Stimulated activated CD4-positive, alpha-beta T cell treated with anti-CD3 and anti-CD28 coated beads, Interleukin-15, amount 100 ng/mL, for 1 hour (primary cell): ENCODE measurements around the gene DHODH.

ENCODE experiments used
- DNase-seq, 2 donors: peaks; one replicate each; pipeline ENCODE4 v3.0.0-alpha.2; 2020; ENCODE audit warnings: low read depth in 1 of 2, low spot score in 1 of 2

DHODH gene

GRCh38 chr16:72013888-72014581, 5.5 kb downstream of the DHODH start:
- no peak for DNase-seq

GRCh38 chr16:72014675-72015074, 6.1 kb downstream of the DHODH start:
- no peak for DNase-seq

GRCh38 chr16:72015124-72015523, 6.6 kb downstream of the DHODH start:
- DNase-seq: no peak

- no peak for DNase-seq
Measured at GRCh38 chr16:72018470-72018869, 9.9 kb downstream of the DHODH start.

- DNase-seq: no peak
Measured at GRCh38 chr16:72021043-72021442, 12.5 kb downstream of the DHODH start.

GRCh38 chr16:72022127-72022526, 13.6 kb downstream of the DHODH start:
- no peak for DNase-seq

GRCh38 chr16:72023962-72024361, 15.4 kb downstream of the DHODH start:
- no peak for DNase-seq

- no peak for DNase-seq
Measured at GRCh38 chr16:72024862-72025382, 16.4 kb downstream of the DHODH start.

GRCh38 chr16:72025404-72026114, 17.0 kb downstream of the DHODH start:
- DNase-seq: no peak

GRCh38 chr16:72027669-72028378, 19.3 kb downstream of the DHODH start:
- no peak for DNase-seq

- no peak for DNase-seq
Measured at GRCh38 chr16:72029567-72030271, 21.2 kb downstream of the DHODH start.

- DNase-seq: no peak
Measured at GRCh38 chr16:72033437-72033836, 24.9 kb downstream of the DHODH start.

- no peak for DNase-seq
Measured at GRCh38 chr16:72036098-72036497, 27.6 kb downstream of the DHODH start.

GRCh38 chr16:72042157-72042660, 33.7 kb downstream of the DHODH start:
- no peak for DNase-seq

GRCh38 chr16:72043058-72043457, 34.5 kb downstream of the DHODH start:
- no peak for DNase-seq

- DNase-seq: no peak
Measured at GRCh38 chr16:72043539-72043938, 35.0 kb downstream of the DHODH start.

GRCh38 chr16:72044296-72044695, 35.8 kb downstream of the DHODH start:
- DNase-seq: no peak

- DNase-seq: no peak
Measured at GRCh38 chr16:72044825-72045359, 36.3 kb downstream of the DHODH start.

GRCh38 chr16:72049110-72049509, 40.6 kb downstream of the DHODH start:
- DNase-seq: no peak

GRCh38 chr16:72050769-72051464, 42.4 kb downstream of the DHODH start:
- no peak for DNase-seq
